Left hindlimb (tissue), 1 donor: ENCODE measurements around the gene KLHL29.

ENCODE experiments used
- DNase-seq: peaks from one replicate; pipeline ENCODE4 v3.0.0-alpha.2; 2018

Gene KLHL29

DNA sequence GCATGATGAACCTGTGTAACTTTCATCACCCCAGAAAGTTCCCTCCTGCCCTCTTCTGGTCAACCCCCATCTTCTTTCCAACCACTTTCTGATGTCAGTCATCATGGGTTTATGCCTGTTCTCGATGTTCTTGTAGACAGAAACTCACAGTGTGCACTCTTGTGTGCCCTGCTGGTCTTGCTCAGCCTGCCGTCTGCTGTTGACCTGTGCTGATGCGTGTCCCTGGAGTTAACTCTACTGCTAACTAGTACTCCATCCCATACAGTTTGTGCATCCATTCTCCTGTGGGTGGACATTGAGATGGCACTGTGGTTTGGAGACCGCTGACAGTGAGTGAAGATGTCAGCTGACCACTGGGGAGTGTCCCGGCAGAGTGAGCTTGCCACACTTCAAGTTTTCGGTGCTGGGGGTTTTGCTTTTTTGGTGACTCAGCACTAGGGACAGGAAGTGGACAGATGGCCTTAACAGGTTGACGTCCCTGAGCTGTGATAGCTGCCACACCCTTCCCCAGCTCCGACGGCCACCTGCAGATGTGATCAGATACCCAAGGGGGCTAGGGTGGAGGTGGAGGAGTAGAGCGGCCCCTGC lies 14.8 kb downstream of the KLHL29 start:
- DNase-seq: no peak

DNA sequence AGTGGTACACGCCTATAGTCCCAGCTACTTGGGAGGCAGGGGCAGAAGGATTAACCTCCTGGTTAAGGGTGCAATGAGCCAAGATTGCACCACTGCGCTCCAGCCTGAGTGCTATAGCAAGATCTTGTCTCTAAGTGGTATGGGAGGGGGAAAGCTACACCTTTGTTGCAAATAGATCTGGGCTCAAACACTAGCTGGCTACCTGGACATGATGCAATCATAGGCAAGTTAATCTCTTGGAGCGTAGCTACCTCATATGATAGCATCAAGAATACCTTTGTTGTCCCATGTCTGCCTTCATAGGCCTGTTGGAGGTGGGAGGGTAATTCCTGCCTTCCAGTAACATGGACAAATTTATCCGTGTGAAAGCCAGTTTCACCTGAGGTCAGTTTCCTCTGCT lies 15.7 kb downstream of the KLHL29 start:
- DNase-seq: no peak

DNA sequence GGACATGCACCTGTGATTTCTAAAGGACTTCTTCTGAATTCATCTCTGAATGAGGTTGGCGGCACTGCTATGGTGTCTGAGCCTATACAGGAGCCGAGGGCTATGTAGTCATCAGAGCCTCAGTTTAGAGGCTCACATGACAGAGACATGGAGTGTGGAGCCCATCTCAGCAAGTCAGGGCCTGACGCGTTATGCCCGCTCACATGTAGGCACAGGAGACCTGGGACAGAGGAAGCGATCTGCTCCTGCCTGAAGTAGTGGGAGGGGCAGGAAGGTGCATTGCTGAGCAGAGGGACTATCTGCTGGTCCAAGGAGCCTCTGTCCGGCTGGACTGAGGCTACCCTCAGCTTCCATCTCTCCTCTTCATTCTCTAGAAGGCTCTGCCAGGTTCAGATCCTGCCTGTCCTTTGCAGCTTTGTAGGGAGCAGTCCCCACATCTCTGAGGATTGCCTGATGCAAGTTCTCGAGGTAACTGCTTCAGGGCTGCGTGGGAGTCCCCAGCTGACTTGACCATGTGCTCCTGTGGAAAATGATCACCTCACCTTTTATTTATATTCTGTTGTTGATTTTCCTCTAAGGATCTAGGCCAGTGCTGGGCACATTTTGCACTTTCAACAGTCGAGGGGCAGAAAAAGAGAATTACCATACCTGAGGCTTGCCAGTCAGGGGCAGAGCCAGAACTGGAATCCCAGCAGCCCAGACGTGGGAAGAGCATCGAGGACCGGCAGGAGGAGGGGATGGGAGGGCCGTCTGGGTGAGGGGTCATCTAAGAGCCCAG lies 16.6 kb downstream of the KLHL29 start:
- DNase-seq: no peak

DNA sequence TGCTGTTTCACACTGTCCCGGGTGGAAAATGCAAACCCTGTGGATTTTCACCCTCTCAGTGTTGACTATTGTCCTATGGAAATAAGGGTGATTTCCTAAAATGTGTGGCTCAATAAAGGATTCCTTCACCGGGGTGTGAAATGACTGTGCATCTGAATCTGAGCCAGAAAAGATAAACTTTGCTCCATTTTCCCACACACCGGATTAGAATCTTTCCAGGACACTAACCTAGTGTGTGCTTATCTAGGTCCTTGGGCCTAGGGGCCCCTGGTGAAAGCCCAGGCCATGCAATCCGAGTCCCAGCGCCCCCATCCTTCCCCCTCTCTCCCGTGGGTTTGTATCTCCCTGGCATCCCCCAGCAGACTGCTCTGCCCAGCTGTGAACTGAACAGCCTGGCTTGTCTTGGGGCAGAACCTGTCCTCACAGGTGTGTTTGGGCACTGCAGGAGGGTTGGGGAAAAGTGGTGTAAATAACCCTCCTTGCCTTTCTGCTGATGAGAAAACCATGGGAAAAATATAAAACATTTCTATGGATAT lies 17.3 kb downstream of the KLHL29 start:
- DNase-seq: no peak

DNA sequence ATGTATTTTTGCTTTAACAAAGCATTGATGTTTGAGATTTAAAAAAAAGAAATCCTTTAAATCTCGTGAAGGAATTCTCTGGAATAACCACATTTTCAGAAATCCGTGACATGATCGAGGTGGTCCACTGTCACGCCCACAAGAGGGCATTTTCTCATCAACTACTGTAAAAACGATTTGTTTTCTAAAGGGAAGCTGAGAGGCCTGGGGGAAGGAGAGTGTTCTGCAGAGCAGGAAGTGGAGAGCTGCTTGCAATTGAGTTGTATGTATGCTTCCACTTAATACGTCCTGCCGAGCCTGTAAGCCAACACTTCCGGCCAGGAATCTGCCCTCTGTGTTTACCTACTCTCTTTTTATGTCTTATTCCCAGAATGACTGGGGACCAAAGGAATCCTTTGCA lies 19.4 kb downstream of the KLHL29 start:
- DNase-seq: peak; percentile 62

DNA sequence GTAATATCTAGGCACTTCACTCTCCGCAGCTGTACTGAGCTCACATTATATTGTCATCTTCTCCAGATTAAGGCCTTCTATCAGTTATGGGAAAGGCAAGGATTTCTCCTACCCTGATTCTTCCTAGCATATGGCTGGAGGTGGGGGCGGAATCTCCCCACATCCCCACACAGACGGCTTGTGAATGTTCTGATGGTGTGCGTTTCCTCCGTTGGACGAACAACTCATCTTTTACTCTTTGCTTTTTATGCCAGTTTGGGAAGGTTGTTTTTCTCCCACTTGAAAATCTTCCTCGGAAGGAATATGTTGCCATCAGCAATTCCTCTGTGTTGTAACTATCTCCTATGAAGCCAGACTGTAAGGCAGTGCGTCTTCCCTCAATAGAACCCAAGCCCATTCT lies 24.3 kb downstream of the KLHL29 start:
- DNase-seq: no peak

DNA sequence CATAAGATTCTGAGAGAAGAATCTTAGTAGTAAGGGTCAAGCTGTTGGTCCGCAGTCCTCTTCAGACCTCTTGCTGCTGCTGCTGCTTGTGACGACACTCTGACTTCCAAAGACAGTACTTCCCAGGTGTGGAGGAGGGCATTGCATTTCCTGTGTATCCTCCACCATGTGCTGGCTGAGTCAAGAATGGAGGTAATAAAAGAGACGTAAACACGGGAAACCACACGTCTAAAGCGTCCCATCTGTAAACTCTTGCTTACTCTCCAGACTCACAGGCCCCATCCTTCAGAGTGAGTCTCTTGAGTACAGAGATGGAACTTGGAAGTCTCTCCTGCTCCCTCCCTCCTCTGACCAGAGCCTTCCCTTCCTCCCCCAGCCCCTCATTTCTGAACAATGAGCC lies 25.6 kb downstream of the KLHL29 start:
- DNase-seq: no peak

DNA sequence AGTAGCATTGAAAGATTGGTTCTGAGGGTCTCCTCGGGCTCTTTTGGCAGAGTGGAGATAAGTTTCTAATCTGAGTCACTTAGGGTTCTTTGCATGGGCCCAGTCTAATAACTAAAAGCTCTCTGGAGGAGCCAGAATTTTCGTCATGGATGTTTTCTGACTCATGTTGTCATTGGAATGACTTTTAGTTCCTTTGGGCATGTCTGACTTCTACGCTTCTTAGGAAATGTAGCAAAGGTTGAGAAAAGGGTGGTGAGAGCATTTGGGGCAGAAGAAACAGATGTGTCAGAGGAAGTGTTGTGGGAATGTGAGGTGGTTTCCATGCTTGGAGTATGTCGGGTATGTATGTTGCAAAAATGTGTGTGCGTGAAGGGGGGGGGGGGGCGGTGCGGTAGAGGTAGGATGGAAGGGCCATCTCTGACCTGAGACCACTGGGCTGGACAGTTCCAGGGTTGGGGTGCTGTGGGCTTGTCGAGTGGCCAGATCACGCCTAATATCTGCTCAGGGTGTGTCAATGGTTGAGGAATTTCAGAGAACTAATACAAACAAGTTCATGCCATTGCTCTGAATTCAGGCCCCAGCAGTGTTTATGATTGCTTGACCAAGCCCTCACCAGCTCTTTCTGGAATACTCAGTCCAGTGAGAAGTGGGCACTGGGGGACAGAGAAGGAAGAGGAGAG lies 26.9 kb downstream of the KLHL29 start:
- DNase-seq: no peak

DNA sequence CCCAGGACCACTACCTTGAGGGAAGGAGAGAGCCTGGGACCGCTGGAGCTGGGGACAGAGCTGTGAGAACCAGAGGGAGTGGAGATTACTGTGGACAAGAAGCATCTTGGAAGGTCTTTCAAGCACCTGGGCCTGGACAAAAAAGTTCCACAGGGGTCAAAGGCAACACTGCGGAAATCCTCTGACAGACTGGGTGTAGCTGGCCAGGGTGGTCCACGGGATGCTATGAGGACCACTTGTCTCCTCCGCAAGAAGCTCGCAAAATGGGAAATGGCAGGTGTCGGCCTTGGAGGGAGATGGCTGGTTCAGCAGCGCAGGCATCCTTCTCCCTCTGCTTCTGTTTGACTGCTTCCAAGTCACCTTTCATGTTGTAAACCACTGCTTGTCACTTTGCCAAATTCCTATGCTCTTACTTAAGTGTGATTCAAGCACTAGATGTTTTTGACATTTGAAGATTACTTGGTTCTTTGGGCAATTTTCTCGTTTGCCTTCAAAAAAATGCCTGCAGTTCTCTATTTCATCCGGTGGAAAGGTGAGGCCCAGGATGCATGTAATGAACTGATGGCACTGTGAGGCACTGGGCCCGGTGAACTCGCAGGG lies 27.7 kb downstream of the KLHL29 start:
- DNase-seq: no peak

DNA sequence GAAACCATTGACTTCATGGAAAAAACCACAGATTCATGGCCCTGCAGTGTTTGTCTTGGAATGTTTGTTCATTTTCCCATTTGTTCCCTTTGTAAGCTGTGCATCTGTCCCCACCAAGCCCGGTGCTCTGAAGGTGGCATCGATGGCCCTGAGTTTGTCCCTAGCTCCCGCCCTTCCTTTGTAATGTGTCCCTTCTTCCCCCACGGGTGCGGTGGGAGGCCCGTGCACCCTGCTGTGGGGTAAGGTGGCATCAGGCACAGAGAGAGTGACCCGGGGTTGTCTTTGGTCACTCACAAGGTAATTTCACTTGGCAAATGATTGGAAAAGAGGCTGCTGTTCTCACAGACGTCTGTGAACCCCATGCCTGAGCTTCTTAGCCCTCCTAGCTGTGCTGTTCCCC lies 28.7 kb downstream of the KLHL29 start:
- DNase-seq: no peak

DNA sequence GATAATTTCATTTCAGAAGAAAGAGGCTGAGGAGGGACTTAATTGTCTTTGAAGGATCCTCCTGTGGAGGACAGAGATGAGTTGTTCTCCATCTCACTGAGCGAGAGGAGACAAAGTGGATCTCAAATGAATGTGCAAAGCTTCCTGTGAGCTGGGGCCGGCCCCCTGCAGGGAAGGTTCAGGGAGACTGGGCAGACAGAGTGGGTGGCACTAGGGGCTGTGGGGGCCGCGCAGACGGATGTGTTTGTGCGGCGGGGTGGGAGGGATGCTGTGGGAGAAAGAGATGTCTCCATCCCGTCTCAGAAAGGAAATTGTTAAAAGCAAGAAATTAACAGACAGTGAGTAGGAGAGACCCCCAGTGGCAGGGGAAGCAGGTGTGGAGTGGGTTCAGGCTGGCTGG lies 29.1 kb downstream of the KLHL29 start:
- DNase-seq: no peak

DNA sequence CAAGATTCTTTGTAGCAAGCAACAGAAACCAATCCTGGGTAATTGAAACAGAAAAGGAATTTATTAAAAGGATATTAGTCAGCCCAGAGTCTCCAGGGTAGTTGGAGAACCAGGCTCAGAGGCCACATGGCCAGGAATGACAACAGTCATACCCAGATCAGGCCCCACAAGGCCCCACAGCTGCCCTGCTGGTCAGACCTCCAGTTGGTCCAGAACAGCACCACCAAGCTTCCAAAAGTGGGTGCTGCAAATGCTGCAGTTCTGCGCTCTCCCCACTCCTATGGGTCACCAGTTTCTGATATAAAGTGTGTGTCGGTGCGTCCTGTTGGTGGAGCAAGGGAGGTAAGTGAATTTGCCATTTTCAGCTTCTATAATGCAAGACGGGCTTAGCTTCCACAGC lies 29.9 kb downstream of the KLHL29 start:
- DNase-seq: no peak

DNA sequence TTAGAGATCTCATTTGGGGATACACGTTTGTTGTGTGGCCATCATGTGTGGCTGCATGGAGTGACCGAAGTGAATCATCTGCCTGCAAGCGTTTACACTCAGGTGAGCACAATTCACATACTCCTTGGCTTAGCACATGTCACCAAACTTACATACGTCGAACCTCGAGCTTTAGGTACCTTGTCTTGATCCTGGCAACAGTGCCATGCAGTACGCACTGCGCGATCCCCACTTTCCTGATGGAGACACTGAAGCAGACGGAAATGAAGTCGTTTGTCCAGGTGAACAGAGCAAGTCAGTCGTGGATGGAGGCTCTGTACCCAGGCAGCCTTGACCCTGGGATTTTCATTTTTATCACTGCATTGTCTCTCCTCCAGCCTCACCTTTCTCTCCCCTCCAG lies 32.3 kb downstream of the KLHL29 start:
- DNase-seq: no peak

DNA sequence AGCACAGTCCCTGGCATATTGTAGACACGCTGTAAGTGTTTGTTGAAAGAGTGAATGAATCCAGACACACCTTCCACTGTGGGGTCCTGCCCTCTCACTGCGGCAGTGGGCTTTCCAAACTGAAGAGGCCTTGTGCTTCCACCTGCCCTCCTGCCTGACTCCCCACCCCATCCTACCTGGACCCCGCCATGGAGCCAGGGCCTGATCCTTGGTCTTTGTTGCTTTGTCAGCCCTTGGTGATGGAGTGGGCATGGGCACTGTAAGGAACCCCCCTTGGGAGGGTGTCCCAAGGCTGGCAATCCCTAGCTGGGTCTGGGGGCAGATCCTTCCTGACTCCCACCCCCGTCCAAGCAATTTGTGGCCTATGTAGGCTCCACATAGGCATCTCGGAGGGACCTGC lies 33.1 kb downstream of the KLHL29 start:
- DNase-seq: no peak

DNA sequence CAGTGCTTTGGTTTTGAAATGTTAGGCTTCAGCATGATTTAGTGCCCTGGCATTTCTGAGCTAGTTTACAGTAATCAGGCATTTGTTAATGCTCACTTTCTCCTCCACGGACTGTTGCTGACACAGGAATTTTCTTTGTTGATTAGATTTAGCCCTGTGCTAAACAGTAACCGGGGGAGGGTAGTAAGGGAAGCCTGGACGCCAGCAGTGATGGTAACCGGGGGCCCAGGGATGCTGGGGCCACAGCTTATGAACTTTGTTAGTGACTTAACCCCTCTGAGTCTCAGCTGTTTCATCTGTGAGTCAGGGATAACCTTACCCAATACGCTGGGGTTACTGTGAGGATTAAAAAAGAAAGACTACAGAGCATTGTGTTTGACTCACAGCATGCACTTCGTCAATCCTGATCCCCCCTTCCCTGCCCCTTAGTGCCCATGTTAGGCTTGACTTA lies 33.5 kb downstream of the KLHL29 start:
- DNase-seq: no peak

DNA sequence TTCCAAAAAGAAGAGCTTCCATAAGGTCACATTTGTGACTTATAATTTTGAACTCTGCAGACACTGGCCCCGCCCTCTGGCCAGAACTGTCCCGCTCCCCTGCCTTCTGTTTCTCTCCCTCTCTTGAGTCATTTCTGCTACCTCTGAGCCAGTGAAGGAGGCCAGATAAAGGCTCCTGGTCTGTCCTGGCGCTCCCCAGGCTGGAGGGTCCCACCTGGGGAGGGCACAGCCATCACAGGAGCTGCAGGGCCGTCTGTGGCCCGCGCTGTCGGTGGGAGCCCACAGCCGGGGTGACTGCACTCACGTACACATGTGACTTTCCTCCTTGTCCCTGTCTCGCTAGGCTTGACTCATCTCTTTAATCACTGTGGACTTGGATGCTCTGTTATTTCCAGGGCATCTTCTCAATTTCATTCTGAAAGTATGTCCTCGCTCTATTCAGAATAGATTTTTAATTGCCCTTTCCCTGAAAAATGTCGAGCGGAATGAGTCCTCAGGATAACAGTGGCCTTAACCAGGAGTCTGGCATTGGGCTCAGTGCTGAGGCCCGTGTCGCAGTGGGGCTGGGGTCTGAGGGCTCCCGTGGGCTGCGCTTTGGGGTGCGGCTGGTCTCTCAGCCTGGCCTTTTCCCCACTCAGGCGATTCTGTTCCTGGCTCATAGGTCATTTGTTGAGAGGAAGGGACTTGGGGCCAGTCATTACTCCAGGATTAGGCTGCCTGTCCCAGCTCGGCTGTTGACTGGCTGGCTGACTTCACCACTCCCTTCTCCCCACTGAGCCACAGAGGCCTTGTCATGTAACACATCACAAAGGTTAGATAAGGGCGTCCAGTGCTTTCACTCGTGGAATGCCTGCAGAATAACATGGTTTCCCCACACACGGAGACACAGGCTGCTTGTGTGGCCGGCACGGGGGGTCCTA lies 34.5 kb downstream of the KLHL29 start:
- DNase-seq: no peak

DNA sequence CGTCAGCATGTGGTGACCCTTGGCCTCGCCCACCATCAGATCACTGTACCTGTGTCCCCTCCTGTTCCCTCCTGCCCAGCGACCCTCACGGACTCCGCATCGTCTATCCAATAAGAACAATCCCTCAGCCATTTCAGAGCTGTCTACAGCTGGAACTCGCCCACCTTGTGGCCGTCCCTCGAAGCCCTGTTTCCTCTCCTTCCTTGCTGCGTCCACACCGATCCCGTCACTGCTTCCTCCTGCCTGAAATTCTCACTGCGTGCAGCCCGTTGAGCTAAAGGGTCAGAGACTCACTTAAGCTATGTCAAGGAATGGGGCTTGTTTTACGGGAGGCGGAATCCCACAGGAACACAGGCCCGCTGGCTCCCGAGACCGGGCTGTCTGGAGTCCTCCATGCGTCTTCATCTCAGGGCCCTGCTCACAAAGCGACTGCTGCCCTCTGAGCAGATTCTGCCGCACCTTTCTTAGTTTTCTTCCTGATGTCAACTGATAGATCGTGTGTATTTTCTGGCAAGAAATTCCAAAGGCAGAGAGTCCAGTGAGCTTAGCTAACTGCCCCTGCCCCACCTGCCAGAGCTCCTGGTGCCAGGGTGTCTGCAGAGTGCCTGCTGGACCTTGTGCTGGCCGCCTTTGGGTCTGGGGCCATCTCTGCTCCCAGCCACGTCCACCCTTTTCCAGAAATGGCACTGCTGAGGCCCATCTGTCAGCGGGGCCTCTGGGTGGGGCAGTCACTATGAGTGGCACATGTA lies 35.3 kb downstream of the KLHL29 start:
- no peak for DNase-seq

DNA sequence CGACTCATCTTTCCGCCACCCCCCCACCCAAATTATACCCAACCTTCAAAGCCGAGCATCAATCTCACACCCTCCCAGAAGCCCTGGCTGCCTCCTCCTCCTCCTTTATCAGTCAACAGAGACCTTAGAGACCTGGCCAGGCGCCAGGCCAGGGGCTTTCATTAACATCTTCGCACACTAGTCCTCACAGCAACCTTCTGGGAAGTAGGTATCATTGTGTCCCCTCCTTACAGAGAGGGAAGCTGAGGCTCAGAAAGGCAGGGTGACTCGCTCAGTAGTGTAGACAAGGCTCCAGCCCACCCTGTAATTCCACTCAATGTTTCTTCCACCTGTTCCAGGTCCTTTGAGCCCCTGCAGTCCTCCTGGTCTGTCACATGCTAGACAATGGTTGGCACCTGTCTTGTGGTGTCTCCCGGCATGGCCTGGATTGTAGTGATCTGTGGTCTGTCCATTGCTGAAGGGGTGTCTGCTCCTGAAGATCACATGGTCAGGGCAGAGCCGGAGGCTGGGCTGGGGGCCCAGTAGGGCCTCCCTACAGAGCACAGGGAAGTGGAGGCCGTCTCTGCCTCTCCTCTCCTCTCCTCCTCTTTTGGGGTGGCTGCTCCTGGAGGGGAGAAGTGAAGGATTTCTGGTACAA lies 36.0 kb downstream of the KLHL29 start:
- no peak for DNase-seq

DNA sequence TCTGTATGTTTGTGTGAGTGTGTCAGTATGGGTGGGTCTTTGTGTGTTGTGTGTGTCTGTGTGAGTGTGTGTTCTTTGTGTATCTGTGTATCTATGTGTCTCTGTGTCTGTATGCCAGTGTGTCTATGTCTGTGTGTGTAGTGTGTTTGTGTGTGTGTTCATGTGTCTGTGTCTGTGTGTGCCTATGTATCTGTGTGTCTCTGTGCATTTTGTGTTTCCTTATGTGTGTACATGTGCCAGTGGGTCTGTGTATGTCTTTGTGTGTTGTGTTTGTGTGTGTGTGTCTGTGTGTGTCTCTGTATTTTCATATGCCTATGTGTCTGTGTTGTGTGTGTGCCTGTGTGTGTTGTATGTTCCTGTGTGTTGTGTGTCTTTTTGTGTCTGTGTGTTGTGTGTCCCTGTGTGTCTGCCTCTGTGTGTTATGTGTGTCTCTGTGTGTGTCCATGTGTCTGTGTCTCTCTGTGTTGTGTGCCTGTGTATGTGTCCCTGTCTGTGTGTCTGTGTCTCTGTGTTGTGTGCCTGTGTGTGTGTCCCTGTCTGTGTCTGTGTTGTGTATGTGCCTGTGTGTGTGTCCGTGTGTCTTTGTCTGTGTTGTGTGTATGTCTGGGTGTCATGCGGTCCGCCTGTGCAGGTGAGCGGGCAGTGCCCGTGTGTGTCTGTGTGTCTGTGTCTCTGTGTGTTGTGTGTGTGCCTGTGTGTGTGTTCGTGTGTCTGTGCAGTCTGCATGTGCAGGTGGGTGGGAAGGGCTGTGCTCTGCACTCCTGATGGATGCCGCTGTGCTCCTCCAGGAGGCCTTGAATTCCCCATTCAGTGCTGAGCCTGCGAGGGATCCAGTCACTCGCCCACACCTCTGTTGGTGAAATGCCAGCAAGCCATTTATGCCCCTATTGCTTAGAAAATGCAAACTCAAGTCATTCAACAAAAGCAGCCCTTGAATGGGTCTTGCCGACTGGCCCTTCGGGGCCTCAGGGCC lies 37.4 kb downstream of the KLHL29 start:
- DNase-seq: no peak
